HEK293 (cell line): Measurements from ENCODE around the gene ME3.

Experiments used
- CTCF ChIA-PET: fragments of 350-600 bp; formaldehyde crosslinking; extraction: SDS; loops from one replicate; lab custom pipeline; 2021; ENCODE audit warnings: antibody characterized with exemption; lab: Yijun Ruan, JAX
- POLR2A ChIA-PET: fragments of 300-600 bp; formaldehyde crosslinking; extraction: SDS; loops from one replicate; lab custom pipeline; 2020; ENCODE audit warnings: antibody characterized with exemption, inconsistent platforms; lab: Yijun Ruan, JAX
- H3K27ac ChIP-seq: fragments of 200-500 bp; sonication (Bioruptor generic); 2 replicates; pipeline ENCODE4 v1.5.1; 2014; ENCODE audit warnings: low read depth, low read length, control low read depth, inconsistent platforms; ENCODE audit errors: extremely low read depth
- H3K36me3 ChIP-seq, 2 experiments: fragments of 200-500 bp in 1 of 2; sonication (Bioruptor generic) in 1 of 2; 1 replicate in 1 of 2; 2 replicates in 1 of 2; pipeline ENCODE4 v1.5.1; 2014 to 2017; ENCODE audit warnings: inconsistent platforms in 2 of 2, low read length in 2 of 2; ENCODE audit not compliant: control insufficient read depth in 2 of 2, insufficient read depth in 1 of 2
- H3K4me1 ChIP-seq: fragments of 200-500 bp; sonication (Bioruptor generic); 2 replicates; pipeline ENCODE4 v1.5.1; 2014; ENCODE audit warnings: mild to moderate bottlenecking, low read length, inconsistent platforms; ENCODE audit not compliant: control insufficient read depth, insufficient read depth
- H3K4me3 ChIP-seq: 2 replicates; pipeline ENCODE4 v1.5.1; 2011; ENCODE audit warnings: low read depth, mild to moderate bottlenecking, control low read depth, low read length, moderate library complexity
- H3K9me3 ChIP-seq: fragments of 200-500 bp; sonication (Bioruptor generic); 2 replicates; pipeline ENCODE4 v1.5.1; 2014; ENCODE audit warnings: low read depth, low read length, inconsistent platforms; ENCODE audit not compliant: control insufficient read depth, insufficient read depth
- BCL11B ChIP-seq: fragments of 450-650 bp; formaldehyde crosslinking; IDR thresholded peaks from 2 replicates; pipeline ENCODE4 v1.5.1; 2016; ENCODE audit warnings: low read depth, missing biosample characterization, missing genetic modification characterization
- GLI2 ChIP-seq: fragments of 450-650 bp; formaldehyde crosslinking; IDR thresholded peaks from 2 replicates; pipeline ENCODE4; 2017; ENCODE audit warnings: missing biosample characterization, missing genetic modification characterization, low read depth, borderline replicate concordance
- GLIS1 ChIP-seq: fragments of 450-650 bp; formaldehyde crosslinking; IDR thresholded peaks from 2 replicates; pipeline ENCODE4 v1.5.1; 2016; ENCODE audit warnings: missing biosample characterization, missing genetic modification characterization
- GLIS2 ChIP-seq: fragments of 450-650 bp; formaldehyde crosslinking; IDR thresholded peaks from 2 replicates; pipeline ENCODE4 v1.5.1; 2016; ENCODE audit warnings: missing biosample characterization, missing genetic modification characterization
- ZBTB26 ChIP-seq: fragments of 450-650 bp; formaldehyde crosslinking; optimal IDR thresholded peaks from 2 replicates; pipeline ENCODE3; 2016; ENCODE audit warnings: missing biosample characterization, mild to moderate bottlenecking, missing genetic modification characterization
- ZFP3 ChIP-seq: fragments of 450-650 bp; formaldehyde crosslinking; IDR thresholded peaks from 2 replicates; pipeline ENCODE4 v1.5.1; 2016; ENCODE audit warnings: low read depth, missing biosample characterization, missing genetic modification characterization
- ZFP69B ChIP-seq: fragments of 450-650 bp; formaldehyde crosslinking; IDR thresholded peaks from 2 replicates; pipeline ENCODE4 v1.5.1; 2016; ENCODE audit warnings: missing biosample characterization, missing genetic modification characterization
- ZNF148 ChIP-seq: fragments of 450-650 bp; formaldehyde crosslinking; IDR thresholded peaks from 2 replicates; pipeline ENCODE4 v1.5.0; 2017; ENCODE audit warnings: missing biosample characterization, missing genetic modification characterization, borderline replicate concordance
- ZNF169 ChIP-seq: fragments of 450-650 bp; formaldehyde crosslinking; IDR thresholded peaks from 2 replicates; pipeline ENCODE4 v1.5.1; 2016; ENCODE audit warnings: missing biosample characterization, missing genetic modification characterization
- ZNF623 ChIP-seq: fragments of 450-650 bp; formaldehyde crosslinking; IDR thresholded peaks from 2 replicates; pipeline ENCODE4 v1.5.1; 2016; ENCODE audit warnings: missing biosample characterization, missing genetic modification characterization
- TF ChIP-seq, protein P1 (sequence below): fragments of 450-650 bp; IDR thresholded peaks from 2 replicates; pipeline ENCODE4 v1.5.1; 2018; ENCODE audit warnings: missing biosample characterization, mild to moderate bottlenecking, missing genetic modification characterization
- TF ChIP-seq, protein P2 (sequence below): fragments of 450-650 bp; formaldehyde crosslinking; IDR thresholded peaks from 2 replicates; pipeline ENCODE4 v1.5.1; 2016; ENCODE audit warnings: missing biosample characterization, missing genetic modification characterization
- TF ChIP-seq, protein P3 (sequence below): fragments of 450-650 bp; formaldehyde crosslinking; IDR thresholded peaks from 2 replicates; pipeline ENCODE4 v1.5.1; 2016; ENCODE audit warnings: missing biosample characterization, missing genetic modification characterization

ME3 gene

GRCh38 chr11:86673055-86673843 is 833 bp upstream of the ME3 start:
- no peak overlapping the region for H3K27ac ChIP-seq
- H3K4me3 ChIP-seq = no peak overlapping the region

GRCh38 chr11:86671531-86672006 is 847 bp downstream of the ME3 start:
- CTCF ChIA-PET = interaction anchor here (0.6 to 0.7 kb wide), 2 partner anchors 40 to 555 kb away, joined by 3 to 4 read pairs; no protein-coding TSS in a partner anchor
- no peaks in the 10 kb centered on the region; the same call in 1 of the 2 replicates for H3K4me1 ChIP-seq
- no peak overlapping the region for H3K4me3 ChIP-seq
- H3K9me3 ChIP-seq = no peaks in the 10 kb centered on the region
- no peaks in the 10 kb centered on the region for H3K36me3 ChIP-seq
- POLR2A ChIA-PET = no interaction called here
- TF ChIP-seq BCL11B = no peak
- no peak for TF ChIP-seq ZFP69B
- TF ChIP-seq ZNF169 = no peak
- TF ChIP-seq, protein P1, sequence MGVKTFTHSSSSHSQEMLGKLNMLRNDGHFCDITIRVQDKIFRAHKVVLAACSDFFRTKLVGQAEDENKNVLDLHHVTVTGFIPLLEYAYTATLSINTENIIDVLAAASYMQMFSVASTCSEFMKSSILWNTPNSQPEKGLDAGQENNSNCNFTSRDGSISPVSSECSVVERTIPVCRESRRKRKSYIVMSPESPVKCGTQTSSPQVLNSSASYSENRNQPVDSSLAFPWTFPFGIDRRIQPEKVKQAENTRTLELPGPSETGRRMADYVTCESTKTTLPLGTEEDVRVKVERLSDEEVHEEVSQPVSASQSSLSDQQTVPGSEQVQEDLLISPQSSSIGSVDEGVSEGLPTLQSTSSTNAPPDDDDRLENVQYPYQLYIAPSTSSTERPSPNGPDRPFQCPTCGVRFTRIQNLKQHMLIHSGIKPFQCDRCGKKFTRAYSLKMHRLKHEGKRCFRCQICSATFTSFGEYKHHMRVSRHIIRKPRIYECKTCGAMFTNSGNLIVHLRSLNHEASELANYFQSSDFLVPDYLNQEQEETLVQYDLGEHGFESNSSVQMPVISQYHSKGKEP (tag by site-specific recombination) = no peak
- TF ChIP-seq, protein P2, sequence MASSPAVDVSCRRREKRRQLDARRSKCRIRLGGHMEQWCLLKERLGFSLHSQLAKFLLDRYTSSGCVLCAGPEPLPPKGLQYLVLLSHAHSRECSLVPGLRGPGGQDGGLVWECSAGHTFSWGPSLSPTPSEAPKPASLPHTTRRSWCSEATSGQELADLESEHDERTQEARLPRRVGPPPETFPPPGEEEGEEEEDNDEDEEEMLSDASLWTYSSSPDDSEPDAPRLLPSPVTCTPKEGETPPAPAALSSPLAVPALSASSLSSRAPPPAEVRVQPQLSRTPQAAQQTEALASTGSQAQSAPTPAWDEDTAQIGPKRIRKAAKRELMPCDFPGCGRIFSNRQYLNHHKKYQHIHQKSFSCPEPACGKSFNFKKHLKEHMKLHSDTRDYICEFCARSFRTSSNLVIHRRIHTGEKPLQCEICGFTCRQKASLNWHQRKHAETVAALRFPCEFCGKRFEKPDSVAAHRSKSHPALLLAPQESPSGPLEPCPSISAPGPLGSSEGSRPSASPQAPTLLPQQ (tag by site-specific recombination) = no peak
- TF ChIP-seq ZBTB26 (tag by site-specific recombination) = no peak
- TF ChIP-seq, protein P3, sequence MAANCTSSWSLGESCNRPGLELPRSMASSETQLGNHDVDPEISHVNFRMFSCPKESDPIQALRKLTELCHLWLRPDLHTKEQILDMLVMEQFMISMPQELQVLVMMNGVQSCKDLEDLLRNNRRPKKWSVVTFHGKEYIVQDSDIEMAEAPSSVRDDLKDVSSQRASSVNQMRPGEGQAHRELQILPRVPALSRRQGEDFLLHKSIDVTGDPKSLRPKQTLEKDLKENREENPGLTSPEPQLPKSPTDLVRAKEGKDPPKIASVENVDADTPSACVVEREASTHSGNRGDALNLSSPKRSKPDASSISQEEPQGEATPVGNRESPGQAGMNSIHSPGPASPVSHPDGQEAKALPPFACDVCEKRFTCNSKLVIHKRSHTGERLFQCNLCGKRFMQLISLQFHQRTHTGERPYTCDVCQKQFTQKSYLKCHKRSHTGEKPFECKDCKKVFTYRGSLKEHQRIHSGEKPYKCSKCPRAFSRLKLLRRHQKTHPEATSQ (tag by site-specific recombination) = no peak
- TF ChIP-seq ZNF148 = no peak
- no peak for TF ChIP-seq GLIS2 (tag by site-specific recombination)
- no peak for TF ChIP-seq ZFP3 (tag by site-specific recombination)
- TF ChIP-seq GLIS1 (tag by site-specific recombination) = no peak
- no peak overlapping the region for H3K27ac ChIP-seq

More at GRCh38 chr11:86673055-86673843, 833 bp upstream of the ME3 start:
- peak; percentile 58 for TF ChIP-seq ZNF623 (tag by site-specific recombination)
- no peak for TF ChIP-seq ZFP3 (tag by site-specific recombination)
- no peak for TF ChIP-seq GLI2 (tag by site-specific recombination)
- CTCF ChIA-PET = interaction anchor here (1.2 to 2.4 kb wide), 2 partner anchors 55 to 65 kb away, joined by 3 to 10 read pairs; no protein-coding TSS in a partner anchor
- POLR2A ChIA-PET = no interaction called here
- Histone ChIP-seq H3K9me3 (no peaks in the 10 kb centered on the region), H3K36me3 (no peaks in the 10 kb centered on the region), H3K4me1 (peaks cover 5% of the 10 kb centered on the region; the same call in 1 of the 2 replicates)
